Measurements from ENCODE around the gene KRTAP5-3. TPM values are rescaled to one million over a fixed set of nuclear protein-coding genes. Genes with fewer than 3 reads are reported as not detected.
"Not testable (repeated sequence)": the region's sequence is repeated elsewhere in the genome, so short reads cannot be mapped to it uniquely, and the experiment has no call there.

Gene KRTAP5-3, protein sequence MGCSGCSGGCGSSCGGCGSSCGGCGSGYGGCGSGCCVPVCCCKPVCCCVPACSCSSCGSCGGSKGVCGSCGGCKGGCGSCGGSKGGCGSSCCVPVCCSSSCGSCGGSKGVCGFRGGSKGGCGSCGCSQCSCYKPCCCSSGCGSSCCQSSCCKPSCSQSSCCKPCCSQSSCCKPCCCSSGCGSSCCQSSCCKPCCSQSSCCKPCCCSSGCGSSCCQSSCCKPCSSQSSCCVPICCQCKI
- not detected in 2 replicates for total RNA-seq

DNA sequence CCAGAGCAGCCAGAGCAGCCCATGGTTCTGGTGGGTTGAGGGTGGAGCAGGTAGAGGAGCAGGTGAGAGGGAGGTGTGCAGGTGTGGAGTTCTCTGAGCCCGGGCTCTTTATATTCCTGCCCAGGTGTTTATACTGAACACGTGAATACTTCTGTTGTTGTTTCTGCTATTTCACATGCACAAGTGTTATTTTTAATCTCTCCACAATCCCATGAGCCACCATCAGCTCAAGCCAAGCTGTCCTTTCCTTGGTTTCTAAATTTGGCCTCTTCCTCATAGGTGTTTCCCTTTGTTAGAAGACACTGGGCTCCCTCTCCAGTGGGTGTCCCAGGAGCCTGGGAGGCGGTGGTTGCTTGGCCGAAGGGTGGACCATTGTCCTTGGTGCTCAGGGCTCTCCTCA, at the start of gene KRTAP5-3:
TSS of gene KRTAP5-3 (minus strand) at position 101 of the 400 bp plus-strand sequence. CDS start at position 23, 78 bp downstream.
- DNase-seq (ENCODE audit: low read depth, low spot score), result no peak

DNA sequence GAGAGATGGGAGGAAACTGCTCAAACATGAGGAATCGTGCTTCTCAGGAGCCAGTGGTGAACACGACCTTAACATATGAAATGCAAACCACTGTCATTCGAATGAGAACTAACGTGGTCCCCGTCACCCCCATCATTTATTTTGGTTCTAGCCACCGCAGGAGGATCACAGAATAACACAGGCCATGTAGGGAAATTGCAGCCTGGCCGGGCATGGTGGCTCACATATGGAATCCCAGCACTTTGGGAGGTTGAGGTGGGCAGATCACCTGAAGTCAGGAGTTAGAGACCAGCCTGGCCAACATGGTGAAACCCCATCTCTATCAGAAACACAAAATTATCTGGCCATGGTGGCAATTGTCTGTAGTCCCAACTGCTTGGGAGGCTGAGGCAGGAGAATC, 48.4 kb upstream of the KRTAP5-3 start:
- no peak for DNase-seq (ENCODE audit: low read depth, low spot score)

DNA sequence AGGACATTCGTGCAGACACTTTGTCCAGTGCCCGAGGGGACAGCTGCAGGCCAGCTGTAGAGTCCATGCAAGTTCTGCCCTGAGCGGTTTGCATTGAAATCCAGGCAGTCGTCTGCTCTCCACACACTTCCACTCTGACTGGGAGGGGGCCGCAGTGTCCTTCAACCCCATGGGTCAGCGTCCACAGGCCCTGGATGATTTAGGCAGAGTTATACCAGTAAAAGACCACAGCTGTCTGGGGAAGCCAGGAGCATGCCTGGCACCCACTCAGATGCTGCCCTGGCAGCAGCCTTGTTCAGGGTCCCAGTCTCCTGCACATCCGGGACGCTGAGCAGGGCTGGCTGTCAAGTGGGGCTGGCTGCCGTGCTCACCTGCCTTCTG, 47.8 kb upstream of the KRTAP5-3 start:
- DNase-seq (ENCODE audit: low read depth, low spot score), result no peak

DNA sequence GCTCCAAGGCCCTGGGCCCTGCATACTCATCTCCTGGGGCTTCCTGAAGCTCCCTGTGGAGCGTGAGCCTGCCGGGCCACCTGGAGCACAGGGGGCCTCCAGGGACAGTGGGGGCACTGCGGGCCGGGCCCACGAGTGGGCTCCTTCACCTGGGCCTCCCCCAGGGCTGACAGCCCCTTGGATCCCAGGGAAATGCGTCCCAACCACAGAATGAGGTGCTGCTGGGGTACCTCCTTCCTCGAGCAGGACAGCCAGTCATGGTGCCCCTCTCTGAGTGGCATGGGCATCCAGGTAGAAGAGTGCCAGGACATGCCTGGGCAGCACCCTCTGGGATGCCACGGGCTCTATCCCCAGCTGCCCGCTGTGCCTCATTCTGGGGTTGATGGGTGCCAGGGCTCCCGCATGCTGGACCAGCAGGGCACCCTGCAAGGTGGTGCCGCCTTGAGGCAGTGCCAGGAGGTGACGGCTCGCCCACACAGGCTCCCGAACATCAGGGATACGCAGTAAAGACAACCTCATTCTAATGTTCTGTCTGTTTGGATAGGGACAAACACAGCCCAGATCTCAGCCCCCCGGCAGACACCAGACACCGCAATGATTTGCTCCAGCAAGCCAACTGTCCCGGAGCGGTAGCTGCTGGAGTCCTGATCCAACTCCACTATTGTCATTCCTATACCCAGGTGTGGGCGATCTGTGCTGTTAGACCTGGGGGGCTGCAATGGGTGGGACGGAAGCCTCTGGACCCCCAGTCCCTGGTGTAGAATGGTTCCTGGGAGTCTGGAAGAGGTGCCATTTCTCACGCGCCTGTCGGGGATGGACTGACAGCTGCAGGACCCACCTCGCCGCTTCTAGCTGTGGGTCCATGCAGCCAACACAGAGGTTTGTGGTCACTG, 47.2 kb upstream of the KRTAP5-3 start:
- DNase-seq (ENCODE audit: low read depth, low spot score), result no peak

DNA sequence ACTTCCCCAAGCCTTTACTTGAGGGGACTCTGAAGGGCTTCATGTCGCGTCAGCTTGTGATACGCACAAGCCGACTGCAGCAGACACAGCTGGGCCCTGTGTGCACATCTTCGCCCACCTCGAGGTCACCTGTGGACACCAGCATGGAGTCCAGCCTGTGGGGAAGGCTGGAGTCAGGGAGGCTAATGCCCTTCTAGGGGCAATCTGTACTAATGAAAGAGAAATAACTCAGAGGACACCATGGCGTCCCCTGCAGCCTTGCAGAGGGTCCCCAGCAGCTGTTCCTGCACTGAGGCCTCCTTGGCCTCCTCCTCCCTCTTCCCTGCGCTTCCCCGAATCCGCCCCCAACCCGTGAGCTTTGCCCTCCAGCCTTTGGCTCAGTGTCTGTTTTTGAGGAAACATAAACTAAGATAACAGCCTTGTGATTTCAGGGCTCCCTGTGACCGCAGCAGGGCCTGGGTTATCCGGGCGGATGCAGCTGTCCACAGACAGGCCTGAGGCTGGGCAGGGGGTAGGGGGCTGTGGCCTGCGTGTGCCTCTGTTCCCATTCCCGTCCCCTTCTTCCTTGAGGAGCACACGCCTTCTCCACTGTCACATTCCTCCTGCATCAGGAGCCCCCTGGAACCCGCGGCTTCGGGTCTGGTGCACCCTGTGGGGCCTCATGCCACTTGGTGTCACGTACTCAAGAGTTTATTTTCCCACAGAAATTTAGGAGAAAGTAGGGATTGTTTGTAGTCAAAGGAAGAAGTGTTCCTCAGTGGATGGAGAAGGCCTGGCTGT, 46.3 kb upstream of the KRTAP5-3 start:
- DNase-seq (ENCODE audit: low read depth, low spot score), result no peak

DNA sequence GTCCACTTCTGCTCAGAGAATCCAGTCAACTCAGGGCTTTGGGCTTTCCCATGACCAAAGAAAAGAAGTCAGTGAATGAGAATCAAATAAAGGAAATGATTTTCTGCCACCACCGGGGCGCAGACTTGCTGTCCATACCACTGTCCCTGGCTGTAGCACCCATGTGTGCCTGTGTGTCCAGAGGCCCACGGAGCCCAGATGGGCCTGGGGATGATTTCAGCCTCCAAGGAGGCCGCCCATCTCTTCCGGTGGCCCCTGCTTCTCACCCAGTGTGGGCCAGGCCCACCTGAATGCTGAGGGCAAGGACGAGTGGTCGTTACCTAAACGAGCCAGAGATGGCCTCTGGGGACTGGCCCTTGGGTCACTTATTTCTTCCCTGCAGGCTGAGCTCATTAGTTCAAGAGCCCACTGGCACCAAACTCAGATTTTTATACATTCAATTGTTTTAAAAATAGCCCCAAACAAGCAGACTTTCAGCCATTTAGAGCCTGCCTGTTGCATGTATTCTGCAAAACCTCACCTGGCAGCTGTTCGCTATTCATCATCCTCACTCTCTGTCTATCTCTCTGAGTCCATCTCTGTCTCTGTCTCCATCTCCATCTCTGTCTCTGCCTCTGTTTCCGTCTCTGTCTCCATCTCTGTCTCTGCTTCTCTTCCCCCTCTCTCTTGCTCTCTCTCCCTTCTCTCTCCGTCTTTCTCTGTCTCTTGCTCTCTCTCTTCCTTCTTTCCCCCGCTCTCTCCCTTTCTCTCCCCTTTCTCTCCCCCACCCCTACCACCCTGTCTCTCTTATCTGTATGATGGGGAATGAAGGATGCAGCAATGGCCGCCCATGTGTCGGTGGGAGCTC, 45.5 kb upstream of the KRTAP5-3 start:
- no peak for DNase-seq (ENCODE audit: low read depth, low spot score)

DNA sequence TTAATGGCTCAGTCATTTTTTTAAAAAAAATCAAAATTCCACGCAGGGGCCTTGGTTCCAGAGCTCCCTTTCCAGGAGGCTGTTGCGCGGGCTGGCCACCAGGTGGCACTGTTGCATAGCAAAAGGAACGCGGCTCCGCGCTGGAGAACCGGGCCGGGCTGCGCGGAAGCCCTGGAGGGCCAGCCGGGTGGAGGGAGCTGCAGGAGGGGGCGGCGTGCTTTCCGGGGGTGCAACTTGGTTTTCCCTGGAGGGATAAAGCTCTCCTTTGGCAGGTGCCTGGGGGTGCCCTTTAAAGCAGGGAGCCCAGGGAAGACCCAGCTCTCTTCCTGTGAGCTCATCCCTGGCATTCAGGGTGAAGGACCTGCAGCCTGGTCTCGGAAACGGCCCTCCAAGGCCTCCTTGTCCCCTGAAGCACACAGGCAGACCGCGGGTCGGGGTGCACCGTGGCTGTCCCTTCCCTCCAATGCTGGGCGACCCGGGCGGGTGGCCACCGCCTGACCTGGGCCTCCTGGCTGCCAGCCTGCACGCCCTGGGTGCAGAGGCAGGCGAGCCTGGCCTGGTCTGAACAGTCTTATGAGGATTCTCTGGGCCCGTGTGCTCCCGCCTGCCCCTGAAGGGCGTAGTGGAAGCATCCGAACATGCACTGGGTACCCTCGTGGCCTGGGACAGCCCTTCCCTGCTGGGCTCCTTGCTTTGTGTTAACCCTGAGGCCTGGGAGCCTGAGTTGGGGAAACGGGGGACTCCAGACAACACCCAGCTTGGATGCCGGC, 44.7 kb upstream of the KRTAP5-3 start:
- DNase-seq (ENCODE audit: low read depth, low spot score), result no peak

DNA sequence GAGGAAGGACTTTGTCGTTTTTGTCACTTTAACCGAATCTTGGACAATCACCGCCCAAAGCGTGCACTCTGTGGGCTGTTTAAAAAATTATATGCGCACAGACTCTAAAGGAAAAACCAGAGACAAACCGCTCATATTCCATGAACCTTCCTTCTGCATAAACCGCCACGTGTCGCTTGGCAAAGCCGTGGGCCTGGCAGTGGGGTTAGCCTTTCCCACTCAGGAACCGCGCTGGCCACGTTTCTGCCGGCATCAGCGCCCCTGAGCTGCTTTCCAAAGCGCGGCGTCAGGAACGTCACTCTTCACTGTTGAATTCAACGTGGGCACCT, 44.1 kb upstream of the KRTAP5-3 start:
- DNase-seq (ENCODE audit: low read depth, low spot score), result no peak

DNA sequence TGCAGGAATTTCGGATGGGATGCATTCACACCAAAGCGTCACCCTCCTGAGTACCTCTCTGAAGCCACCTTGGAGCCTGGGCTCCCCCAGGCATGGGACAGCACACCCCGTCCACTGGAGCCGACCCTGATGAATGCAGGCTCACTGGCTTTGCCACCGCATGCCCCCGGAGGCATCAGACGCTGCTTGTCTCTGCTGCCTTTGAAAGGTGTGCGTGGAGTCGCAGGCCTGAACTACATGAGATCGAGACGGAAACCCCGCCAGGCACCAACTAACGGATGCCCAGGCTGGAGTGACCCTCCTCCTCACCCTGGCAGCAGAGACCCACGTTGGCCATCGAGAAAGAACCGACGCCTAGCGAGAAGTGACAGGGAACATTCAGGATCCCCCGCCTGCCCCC, 43.8 kb upstream of the KRTAP5-3 start:
- DNase-seq (ENCODE audit: low read depth, low spot score), result no peak

DNA sequence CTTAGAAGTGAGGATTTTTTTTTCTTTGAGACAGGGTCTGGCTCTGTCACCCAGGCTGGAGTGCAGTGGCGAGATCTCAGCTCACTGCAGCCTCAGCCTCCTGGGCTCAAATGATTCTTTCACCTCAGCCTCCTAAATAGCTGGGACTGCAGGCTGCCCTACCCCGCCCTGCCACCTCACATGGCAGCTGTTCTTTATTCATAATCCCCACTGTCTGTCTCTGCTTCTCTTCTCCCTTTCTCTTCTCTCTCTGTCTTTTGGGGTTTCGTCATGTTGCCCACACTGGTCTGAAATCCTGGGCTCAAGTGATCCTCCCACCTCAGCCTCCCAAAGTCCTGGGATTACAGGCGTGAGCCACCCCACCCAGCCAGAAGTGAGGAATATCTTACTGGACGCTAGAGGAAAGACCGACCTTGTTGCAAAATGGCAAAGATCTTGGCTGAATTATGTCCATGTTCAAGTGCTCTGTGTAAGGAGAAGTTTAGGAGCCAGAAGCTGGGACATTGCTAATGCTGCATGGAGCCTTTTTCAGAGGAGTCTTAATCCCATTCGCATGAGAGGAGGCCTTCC, 43.2 kb upstream of the KRTAP5-3 start:
- no peak for DNase-seq (ENCODE audit: low read depth, low spot score)

DNA sequence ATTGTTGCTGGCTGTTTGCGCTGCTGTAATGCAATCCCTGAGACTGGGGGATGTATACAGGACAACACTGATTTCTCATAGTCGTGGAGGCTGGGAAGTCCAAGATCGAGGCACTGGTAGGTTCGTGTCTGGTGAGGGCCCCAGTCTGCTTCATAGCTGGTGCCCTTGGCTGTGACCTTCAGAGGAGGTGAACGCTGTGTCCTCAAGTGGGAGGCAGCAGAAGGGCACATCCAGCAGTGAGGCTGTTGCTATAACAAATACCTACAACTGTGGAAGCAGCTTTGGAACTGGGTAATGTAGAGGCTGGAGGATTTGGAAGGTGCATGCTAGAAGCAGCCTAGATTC, 42.6 kb upstream of the KRTAP5-3 start:
- DNase-seq (ENCODE audit: low read depth, low spot score), result no peak

DNA sequence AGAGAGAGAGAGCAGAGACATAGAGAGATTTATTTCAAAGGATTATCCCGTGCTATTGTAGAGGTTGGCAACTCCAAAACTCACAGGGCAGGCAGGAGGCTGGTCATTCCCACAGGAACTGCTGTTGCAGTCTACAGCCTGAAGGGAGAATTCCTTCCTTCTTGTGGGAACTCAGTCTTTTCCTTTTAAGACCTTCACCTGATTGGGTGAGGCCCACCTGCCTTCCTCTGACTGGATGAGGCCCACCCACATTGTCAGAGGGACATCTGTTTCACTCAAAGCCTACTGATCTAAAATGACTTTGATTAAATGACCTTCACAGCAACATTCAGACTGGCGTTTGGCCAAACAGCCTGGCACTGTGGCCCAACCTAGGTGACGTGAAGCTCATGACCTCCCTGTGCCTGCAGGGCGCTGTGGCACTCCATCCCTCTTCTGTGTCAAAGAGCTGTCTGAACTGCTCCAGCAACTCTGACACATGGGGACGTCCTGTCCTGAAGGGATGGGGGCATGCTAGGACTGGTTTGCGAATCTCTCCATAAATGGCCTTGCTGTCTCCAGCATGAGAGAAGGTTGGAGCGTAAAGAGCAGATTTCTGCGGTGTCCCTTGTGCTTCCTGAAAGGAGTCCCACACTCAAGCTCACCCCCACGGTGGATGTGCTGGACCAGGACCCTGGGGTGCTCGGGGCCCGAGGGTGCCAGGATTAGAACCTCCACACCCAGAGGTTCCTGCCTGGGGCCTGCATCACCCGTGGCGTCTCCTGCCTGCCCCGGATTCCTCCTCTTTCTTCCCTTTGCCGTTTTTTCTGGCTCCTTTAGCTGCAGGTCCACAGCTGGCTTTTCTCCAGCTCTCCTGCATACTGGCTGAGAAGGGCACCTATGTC, 42.0 kb upstream of the KRTAP5-3 start:
- no peak for DNase-seq (ENCODE audit: low read depth, low spot score)

DNA sequence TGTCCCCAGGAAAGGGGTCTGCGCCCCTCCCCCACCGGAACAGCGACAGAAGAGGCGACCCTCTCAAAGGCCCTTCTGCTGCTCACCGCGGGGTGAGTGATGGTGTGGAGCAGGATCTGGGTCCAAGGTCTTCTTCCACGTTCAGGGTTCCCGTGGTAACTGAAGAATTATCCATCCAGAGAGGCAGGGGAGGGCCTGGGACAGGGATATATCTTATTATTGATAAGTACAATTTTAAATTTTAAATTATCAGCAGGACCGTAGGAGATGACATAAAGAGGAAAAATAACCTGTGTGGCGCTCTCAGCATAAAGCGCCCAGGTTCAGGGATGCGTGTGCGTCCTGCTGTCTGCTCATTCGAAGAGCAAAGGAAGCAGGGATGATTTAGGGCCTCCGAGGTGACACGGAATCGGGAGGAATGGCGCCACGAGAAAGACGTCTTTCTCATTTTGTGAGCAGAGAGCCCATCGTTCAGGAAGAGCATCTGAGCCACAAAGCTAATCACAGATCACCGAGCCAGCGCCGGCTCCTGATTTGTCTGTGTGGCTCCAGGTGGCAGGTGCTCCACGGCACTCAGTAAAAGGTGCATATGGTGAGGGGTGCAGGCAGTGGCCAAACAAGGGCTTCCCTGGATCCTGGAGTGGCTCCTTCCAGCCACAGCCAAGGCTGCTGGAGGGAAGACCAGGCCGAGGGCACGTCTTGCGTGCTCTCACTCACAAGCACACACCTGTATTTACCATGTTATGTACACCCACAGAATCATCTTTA, 40.6 kb upstream of the KRTAP5-3 start:
- DNase-seq (ENCODE audit: low read depth, low spot score), result no peak

DNA sequence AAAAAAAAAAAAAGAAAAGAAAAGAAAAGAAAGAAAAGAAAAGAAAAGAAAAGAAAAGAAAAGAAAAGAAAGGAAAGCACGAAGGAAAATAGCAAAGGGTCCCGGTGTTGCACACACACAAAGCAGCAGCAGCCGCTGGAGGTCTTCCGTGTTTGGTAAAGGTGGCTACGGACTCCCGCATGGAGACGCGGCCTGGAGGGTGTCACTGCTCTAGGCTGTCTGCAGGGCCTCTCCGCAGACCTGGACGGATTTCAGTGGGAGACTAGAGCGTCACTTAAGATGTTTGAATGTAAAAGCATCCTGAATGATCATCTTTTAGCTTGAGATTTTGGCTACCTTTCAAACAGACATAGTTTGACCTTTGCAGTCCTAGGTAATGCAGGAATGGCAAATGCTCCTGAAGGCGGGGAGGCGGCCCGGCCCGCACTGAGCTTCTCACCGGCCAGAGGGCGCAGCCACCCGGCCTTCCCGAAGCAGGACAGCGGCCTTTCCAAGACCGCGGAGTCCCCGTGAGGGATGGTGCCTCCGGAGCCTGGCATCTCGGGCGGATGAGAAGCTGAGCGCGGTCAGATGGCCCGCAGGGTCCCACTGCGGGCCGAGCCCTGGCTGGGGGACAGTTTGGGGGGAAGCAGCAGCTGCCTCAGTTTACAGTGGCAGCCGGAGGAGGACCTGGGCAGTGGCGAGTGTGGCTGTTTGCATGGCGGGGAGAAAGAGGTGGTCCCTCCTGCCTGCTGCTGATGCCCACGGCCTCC, 39.8 kb upstream of the KRTAP5-3 start:
- no peak for DNase-seq (ENCODE audit: low read depth, low spot score)

DNA sequence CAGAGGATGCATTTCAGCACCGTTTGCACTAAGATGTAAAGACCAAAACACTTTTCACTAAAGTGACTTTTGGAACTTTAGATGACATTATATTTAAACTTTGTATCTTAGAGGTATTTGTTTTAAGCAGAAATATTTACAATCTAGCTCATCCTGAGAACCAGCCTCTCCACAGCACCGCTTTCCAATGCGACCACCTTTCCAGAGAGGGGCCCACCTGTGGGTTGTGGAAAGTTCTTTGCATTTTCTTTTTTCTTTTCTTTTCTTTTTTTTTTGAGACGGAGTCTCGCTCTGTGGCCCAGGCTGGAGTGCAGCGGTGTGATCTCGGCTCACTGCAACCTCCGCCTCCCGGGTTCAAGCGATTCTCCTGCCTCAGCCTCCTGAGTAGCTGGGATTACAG, 38.3 kb upstream of the KRTAP5-3 start:
- DNase-seq (ENCODE audit: low read depth, low spot score), result not testable (repeated sequence)

DNA sequence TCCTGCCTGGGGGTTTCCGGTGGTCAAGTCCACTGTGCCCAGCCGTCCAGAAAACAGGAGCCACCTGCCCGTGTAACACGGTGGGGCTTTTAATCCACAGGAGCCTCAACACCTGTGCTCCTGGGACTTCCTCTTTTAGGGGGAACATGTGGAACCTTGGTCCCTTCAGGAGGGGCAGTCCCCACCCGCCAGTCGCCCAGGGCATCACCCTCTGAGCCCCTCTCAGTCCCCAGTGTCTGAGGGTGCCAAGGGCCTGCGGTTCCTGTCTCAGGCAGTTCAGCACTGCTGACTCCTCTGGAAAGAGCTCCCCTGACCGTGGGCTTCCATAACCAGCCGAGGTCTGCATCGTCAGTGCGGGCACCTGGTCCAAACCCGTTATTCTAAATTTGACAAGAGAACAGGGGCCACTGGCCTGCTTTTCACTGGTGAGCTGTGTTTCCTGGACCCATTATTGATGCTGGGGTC, 37.1 kb upstream of the KRTAP5-3 start:
- no peak for DNase-seq (ENCODE audit: low read depth, low spot score)

DNA sequence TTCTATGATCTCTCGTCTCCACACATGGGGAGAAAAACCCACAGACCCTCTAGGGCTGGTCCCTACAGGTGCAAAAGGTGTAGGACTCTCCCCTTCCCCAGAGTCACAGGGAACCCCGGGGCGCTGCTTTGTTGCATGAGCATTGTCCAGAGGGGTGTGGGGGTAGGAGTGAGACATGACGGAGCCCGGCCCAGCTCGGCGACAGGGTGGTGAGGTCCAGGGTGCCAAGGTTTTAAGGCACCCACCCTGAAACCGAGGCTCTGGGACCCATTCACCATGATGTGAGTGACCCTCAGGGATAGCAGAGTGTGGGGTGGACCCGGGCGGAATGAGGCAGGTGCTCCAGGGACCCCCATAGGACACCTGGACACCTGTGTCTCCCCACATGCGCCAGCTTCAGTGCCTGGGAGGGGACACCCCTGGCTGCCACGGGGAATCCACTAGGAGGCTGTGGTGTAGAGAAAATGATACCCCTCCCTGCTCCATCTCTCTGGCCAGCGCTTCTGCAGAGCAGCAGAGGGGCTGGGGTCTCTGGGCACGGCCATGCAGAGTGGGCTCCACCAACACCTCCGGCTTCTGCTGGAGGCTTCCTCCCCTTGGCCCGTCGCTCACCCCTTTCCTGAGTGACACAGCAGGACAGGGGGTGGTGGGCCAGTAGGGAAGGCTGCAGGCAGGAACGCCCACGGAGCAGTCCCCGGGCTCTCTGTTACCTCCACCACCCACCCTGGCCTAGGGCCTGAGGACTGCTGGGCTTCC, 36.5 kb upstream of the KRTAP5-3 start:
- DNase-seq (ENCODE audit: low read depth, low spot score), result no peak

Data from pulmonary artery endothelial cell (primary cell).